ENCODE data around the gene TESMIN. TPM values are rescaled to one million over a fixed set of nuclear protein-coding genes. Genes with fewer than 3 reads are reported as not detected.

The TESMIN gene
- total RNA-seq, 6 donors from 2014 or later, result 0.76 to 7.3 (median 1.8) TPM

GRCh38 chr11:68711114-68711513, 40.2 kb downstream of the TESMIN start:
- ATAC-seq (ENCODE audit: low FRiP score in 2 of 2) (no peak), DNase-seq (no peak)
- TF ChIP-seq POLR2A (IDR thresholded peaks at IDR 0.05), result no peak
- no peak for TF ChIP-seq POLR2AphosphoS5 (IDR thresholded peaks at IDR 0.05)
- TF ChIP-seq EP300 (IDR thresholded peaks at IDR 0.05), result no peak
- TF ChIP-seq CTCF (IDR thresholded peaks at IDR 0.05), result no peak
- no peak overlapping the region for H3K27ac ChIP-seq
- no peaks in the 10 kb centered on the region for H3K9me3 ChIP-seq
- H3K36me3 ChIP-seq, result no peaks in the 10 kb centered on the region
- H3K27me3 ChIP-seq, result no peaks in the 10 kb centered on the region
- H3K4me3 ChIP-seq, result no peak overlapping the region
- 89 to 95% methylated on average over 8 of the region's 8 CpGs for WGBS, 2 donors
- H3K4me1 ChIP-seq, result peaks cover 0 to 6% (median 0%) of the 10 kb centered on the region in 4 donors

GRCh38 chr11:68710409-68710808, 40.9 kb downstream of the TESMIN start:
- Histone ChIP-seq H3K4me3 (no peak overlapping the region), H3K27me3 (no peaks in the 10 kb centered on the region), H3K27ac (no peak overlapping the region), H3K4me1 (peaks cover 0 to 6% (median 0%) of the 10 kb centered on the region in 4 donors), H3K9me3 (no peaks in the 10 kb centered on the region), H3K36me3 (no peaks in the 10 kb centered on the region)
- 82 to 85% methylated on average over 11 of the region's 11 CpGs for WGBS, 2 donors
- DNase-seq (no peak), ATAC-seq (ENCODE audit: low FRiP score in 2 of 2) (no peak)
- TF ChIP-seq EP300 (IDR thresholded peaks at IDR 0.05) (no peak), POLR2AphosphoS5 (IDR thresholded peaks at IDR 0.05) (no peak)

GRCh38 chr11:68709062-68709461, 42.3 kb downstream of the TESMIN start:
- H3K27me3 ChIP-seq, result no peaks in the 10 kb centered on the region
- DNase-seq (no peak), ATAC-seq (ENCODE audit: low FRiP score in 2 of 2) (no peak)
- no peak overlapping the region for H3K27ac ChIP-seq
- no peak for TF ChIP-seq EP300 (IDR thresholded peaks at IDR 0.05)
- no peak for TF ChIP-seq POLR2A (IDR thresholded peaks at IDR 0.05)
- TF ChIP-seq CTCF (IDR thresholded peaks at IDR 0.05), result no peak
- no peak for TF ChIP-seq POLR2AphosphoS5 (IDR thresholded peaks at IDR 0.05)
- H3K4me1 ChIP-seq, result no peaks in the 10 kb centered on the region
- WGBS, 2 donors, result 72 to 77% methylated on average over 8 to 12 of the region's 12 CpGs
- no peaks in the 10 kb centered on the region for H3K9me3 ChIP-seq
- no peaks in the 10 kb centered on the region for H3K36me3 ChIP-seq
- H3K4me3 ChIP-seq, result no peak overlapping the region

GRCh38 chr11:68707527-68707926, 43.8 kb downstream of the TESMIN start:
- no peaks in the 10 kb centered on the region for H3K27me3 ChIP-seq
- ATAC-seq (ENCODE audit: low FRiP score in 2 of 2), result no peak
- no peak overlapping the region for H3K4me3 ChIP-seq
- H3K9me3 ChIP-seq, result no peaks in the 10 kb centered on the region
- 90 to 92% methylated on average over 7 of the region's 7 CpGs for WGBS, 2 donors
- no peaks in the 10 kb centered on the region for H3K4me1 ChIP-seq
- no peak overlapping the region for H3K27ac ChIP-seq
- TF ChIP-seq POLR2A (IDR thresholded peaks at IDR 0.05) (no peak), CTCF (IDR thresholded peaks at IDR 0.05) (no peak), EP300 (IDR thresholded peaks at IDR 0.05) (no peak), POLR2AphosphoS5 (IDR thresholded peaks at IDR 0.05) (no peak)
- H3K36me3 ChIP-seq, result no peaks in the 10 kb centered on the region
- no peak for DNase-seq

- H3K27ac ChIP-seq, result no peak overlapping the region
- DNase-seq, result no peak
- 60 to 62% methylated on average over 12 to 13 of the region's 16 CpGs for WGBS, 2 donors
- no peaks in the 10 kb centered on the region for H3K27me3 ChIP-seq
- no peaks in the 10 kb centered on the region for H3K9me3 ChIP-seq
- no peaks in the 10 kb centered on the region for H3K36me3 ChIP-seq
- no peaks in the 10 kb centered on the region for H3K4me1 ChIP-seq
- H3K4me3 ChIP-seq, result no peak overlapping the region
- TF ChIP-seq EP300 (IDR thresholded peaks at IDR 0.05), result no peak
- TF ChIP-seq POLR2AphosphoS5 (IDR thresholded peaks at IDR 0.05), result no peak
- TF ChIP-seq CTCF (IDR thresholded peaks at IDR 0.05), result no peak
- no peak for TF ChIP-seq POLR2A (IDR thresholded peaks at IDR 0.05)
- ATAC-seq (ENCODE audit: low FRiP score in 2 of 2), result no peak
Observed at GRCh38 chr11:68704887-68705286, 46.4 kb downstream of the TESMIN start.

All from upper lobe of left lung (tissue), 6 donors.